ENCODE results near the gene ZNF830. TPM values are rescaled to one million over a fixed set of nuclear protein-coding genes. Genes with fewer than 3 reads are reported as not detected.
A peak's percentile ranks its signal among the peaks of the same experiment; 100 is the strongest.

The ZNF830 gene
- total and polyA plus RNA-seq, 2 of the 13 experiments (the other 11 are each of a cell fraction or from before 2014, with no cell fraction given) = 6.1 to 19.0 TPM

- TF ChIP-seq AKNA (CRISPR knock-in tag; IDR thresholded peaks at IDR 0.05; ENCODE audit: borderline replicate concordance) = no peak
- TF ChIP-seq CBX5 (CRISPR knock-in tag; IDR thresholded peaks at IDR 0.05; ENCODE audit: borderline replicate concordance) = peak; percentile 50; the same call in 1 of the 2 replicates
- 0 out of 2 replicates have a peak, but pooled peaks have one; percentile 9 for TF ChIP-seq ZNF670 (CRISPR knock-in tag; IDR thresholded peaks at IDR 0.05; ENCODE audit: borderline replicate concordance)
- no peak for TF ChIP-seq PBX2 (CRISPR knock-in tag; IDR thresholded peaks at IDR 0.05)
- no peak for TF ChIP-seq ZNF264 (CRISPR knock-in tag; IDR thresholded peaks at IDR 0.05)
- TF ChIP-seq ZNF790 (CRISPR knock-in tag; IDR thresholded peaks at IDR 0.05; ENCODE audit: borderline replicate concordance) = peak; percentile 15; the same call in 1 of the 2 replicates
- TF ChIP-seq NR3C1 (CRISPR knock-in tag; IDR thresholded peaks at IDR 0.05) = no peak
- TF ChIP-seq ZBTB3 (CRISPR knock-in tag; IDR thresholded peaks at IDR 0.05; ENCODE audit: borderline replicate concordance, low read depth) = no peak
- no peak for TF ChIP-seq JUNB (CRISPR knock-in tag; IDR thresholded peaks at IDR 0.05; ENCODE audit: borderline replicate concordance)
- TF ChIP-seq ZNF275 (CRISPR knock-in tag; IDR thresholded peaks at IDR 0.05; ENCODE audit: borderline replicate concordance) = no peak
- no peak for TF ChIP-seq ZNF10 (CRISPR knock-in tag; IDR thresholded peaks at IDR 0.05; ENCODE audit: borderline replicate concordance, low read depth)
- peak; percentile 29; the same call in 1 of the 2 replicates for TF ChIP-seq ZNF772 (CRISPR knock-in tag; IDR thresholded peaks at IDR 0.05)
- TF ChIP-seq ZNF841 (CRISPR knock-in tag; IDR thresholded peaks at IDR 0.05; ENCODE audit: borderline replicate concordance) = 0 out of 2 replicates have a peak, but pooled peaks have one; percentile 31
- no peak for TF ChIP-seq KDM3A (CRISPR knock-in tag; IDR thresholded peaks at IDR 0.05; ENCODE audit: low read depth)
- no peak for TF ChIP-seq ZNF639 (CRISPR knock-in tag; conservative IDR thresholded peaks at IDR 0.05)
- TF ChIP-seq RFX3 (CRISPR knock-in tag; IDR thresholded peaks at IDR 0.05) = no peak
- TF ChIP-seq ZNF616 (CRISPR knock-in tag; IDR thresholded peaks at IDR 0.05; ENCODE audit: low read depth) = 0 out of 2 replicates have a peak, but pooled peaks have one; percentile 64
- TF ChIP-seq LCORL (IDR thresholded peaks at IDR 0.05) = no peak
- 0 out of 2 replicates have a peak, but pooled peaks have one; percentile 38 for TF ChIP-seq LCORL (CRISPR knock-in tag; IDR thresholded peaks at IDR 0.05)
- TF ChIP-seq HNRNPL (IDR thresholded peaks at IDR 0.05; ENCODE audit: low read depth, low read length) = 0 out of 2 replicates have a peak, but pooled peaks have one; percentile 50
- TF ChIP-seq ZNF543 (CRISPR knock-in tag; IDR thresholded peaks at IDR 0.05) = peak; percentile 34; the same call in 1 of the 2 replicates
Observed at GRCh38 chr17:34980681-34981537, 19.6 kb downstream of the ZNF830 start (continued).
